Heart left ventricle (tissue), 13 donors: Measurements from ENCODE around the gene C20orf202.
"Not testable (repeated sequence)": the region's sequence is repeated elsewhere in the genome, so short reads cannot be mapped to it uniquely, and the experiment has no call there.

Experiments
- CTCF ChIP-seq, 12 donors: fragments of 200-600 bp; sonication (generic) in 4 of 12; IDR thresholded peaks; one replicate each; pipeline versions ENCODE4 v1.5.0 to v1.8.0; 2018 to 2022; ENCODE audit warnings: antibody characterized with exemption in 12 of 12, mild to moderate bottlenecking in 5 of 12
- POLR2A ChIP-seq, 2 donors: fragments of 450-650 bp; IDR thresholded peaks; one replicate each; pipeline ENCODE4 v1.6.1; 2017; ENCODE audit warnings: antibody characterized with exemption in 2 of 2, mild to moderate bottlenecking in 2 of 2, moderate library complexity in 2 of 2
- donor health status: ischemic (EF 13 %, LVEDD 7.1; RV severe dilation, severe dysfunction).
- donor health status: DM: no; HTN: yes; CAD: no.
- donor health status: DM: no; HTN: no; CAD: no.
- donor health status: ischemic (EF 25% LVEDD 6.9; RV normal size, moderate dysfunction).
- donor health status: ischemic (EF 25% LVEDD 5.7; RV mildly dilated, moderate dysfunction).
- donor health status: ischemic (EF 35%, LVEDD 5.7; RV mildly dilated, moderate dysfunction).
- donor health status: nonischemic (EF 11% LVEDD 7.7; RV severe dilation, severe dysfunction).
- donor health status: DM: yes; HTN: yes; CAD: no.
- donor health status: PGD.
- donor health status: ischemic (EF 29% LVEDD 5.4; RV normal size, mild dysfunction).
- donor health status: nonischemic (EF 23%, LVEDD 6.1; RV moderate dilation, normal function).

GRCh38 chr20:1222750-1223149, 19.5 kb downstream of the C20orf202 start:
- not testable (repeated sequence) for TF ChIP-seq CTCF, POLR2A (IDR thresholded peaks at IDR 0.05)
